SW 1271 (cell line): Measurements from ENCODE around the gene LRP11.
"Not testable (repeated sequence)": the region's sequence is repeated elsewhere in the genome, so short reads cannot be mapped to it uniquely, and the experiment has no call there.

Experiments
- DNase-seq, 2 experiments: peaks; one replicate each; lab custom pipeline; 2025; lab: John Stamatoyannopoulos, UW

The LRP11 gene, protein sequence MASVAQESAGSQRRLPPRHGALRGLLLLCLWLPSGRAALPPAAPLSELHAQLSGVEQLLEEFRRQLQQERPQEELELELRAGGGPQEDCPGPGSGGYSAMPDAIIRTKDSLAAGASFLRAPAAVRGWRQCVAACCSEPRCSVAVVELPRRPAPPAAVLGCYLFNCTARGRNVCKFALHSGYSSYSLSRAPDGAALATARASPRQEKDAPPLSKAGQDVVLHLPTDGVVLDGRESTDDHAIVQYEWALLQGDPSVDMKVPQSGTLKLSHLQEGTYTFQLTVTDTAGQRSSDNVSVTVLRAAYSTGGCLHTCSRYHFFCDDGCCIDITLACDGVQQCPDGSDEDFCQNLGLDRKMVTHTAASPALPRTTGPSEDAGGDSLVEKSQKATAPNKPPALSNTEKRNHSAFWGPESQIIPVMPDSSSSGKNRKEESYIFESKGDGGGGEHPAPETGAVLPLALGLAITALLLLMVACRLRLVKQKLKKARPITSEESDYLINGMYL

DNA sequence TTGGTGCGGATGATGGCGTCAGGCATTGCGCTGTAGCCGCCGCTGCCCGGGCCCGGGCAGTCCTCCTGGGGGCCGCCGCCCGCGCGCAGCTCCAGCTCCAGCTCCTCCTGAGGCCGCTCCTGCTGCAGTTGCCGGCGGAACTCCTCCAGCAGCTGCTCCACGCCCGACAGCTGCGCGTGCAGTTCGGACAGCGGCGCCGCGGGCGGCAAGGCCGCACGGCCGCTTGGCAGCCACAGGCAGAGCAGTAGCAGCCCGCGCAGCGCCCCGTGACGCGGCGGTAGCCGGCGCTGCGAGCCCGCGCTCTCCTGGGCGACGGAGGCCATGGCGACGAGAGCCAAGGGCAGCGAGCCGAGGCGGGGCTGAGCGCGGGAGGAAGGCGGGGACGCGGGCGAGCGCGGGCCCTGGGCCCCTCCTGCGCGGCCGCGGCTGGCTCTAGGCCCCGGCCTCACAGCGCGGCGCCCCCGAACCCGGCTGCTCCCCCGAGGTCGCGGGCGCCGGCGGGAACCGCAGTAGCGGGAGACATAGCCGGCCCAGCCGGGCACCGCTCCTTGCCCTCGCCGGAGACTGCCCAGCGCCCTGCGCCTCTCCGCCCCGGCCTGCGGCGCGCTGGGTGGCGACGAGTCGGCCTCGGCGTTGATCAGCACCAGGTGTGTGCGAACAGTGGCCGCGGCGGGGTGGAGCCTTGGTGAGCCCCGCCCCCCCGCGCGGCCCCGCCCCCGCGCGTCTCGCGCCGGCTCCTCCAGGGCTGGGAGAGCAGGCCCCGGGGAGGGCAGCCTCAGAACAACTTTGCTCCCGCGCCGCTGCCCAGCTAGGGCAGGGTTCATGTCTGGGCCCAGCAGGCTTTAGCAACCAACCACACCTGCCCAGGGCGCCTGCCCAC lies at the start of gene LRP11:
Gene LRP11, minus strand, starts transcription at position 662 of the 880 bp plus-strand sequence. Its CDS starts 339 bp downstream, at position 323.
- DNase-seq = peak; percentile 61 to 83

DNA sequence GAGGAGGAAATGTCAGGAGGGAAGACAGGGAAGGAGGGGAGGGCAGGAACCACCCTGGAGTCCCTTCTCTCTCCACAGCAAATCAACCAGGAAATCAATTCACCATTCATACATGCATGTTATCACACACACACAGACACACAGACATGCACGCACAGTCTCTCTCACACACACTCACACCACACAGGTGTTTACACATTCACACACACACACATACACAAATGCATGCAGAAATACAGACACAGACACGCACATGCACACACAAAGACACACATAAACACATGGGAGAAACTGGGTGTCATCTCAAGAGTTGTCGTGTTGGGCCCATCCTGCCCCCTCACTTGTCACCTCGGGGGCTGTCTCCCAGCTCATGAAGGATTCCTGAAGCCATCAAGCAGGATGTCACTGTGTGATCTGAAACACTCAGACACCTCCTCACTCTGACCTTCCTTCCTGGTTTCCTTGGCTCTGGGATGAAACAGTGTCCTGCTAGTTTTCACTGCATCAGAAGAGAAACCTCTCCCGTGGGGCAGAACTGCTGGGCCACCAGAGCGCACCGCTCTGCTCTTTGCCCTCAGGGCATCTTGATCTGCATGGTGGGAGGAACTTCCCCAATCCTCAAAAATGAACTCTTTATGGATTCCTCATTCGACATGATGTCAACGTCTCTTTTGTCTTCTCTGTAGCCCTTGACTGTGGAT lies 49.5 kb upstream of the LRP11 start:
- no peak for DNase-seq

DNA sequence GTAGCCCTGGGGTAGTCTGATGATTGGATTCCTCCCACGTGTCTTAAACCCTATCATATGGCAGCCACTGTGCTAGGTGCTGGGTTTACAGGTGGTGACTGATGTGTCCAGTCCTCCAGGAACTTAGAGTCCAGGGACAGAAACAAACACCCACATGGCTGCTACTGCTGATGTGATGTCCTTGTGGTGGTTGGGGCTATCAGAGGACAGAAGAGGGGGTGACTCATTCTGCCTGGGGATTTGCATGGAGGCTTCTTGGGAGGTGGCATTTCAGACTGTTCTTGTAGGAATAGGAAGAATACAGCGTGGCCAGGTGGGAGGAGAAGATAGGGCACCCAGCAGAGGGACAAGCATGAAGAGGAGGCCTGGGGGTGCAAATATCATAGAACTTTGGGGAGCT lies 48.9 kb upstream of the LRP11 start:
- no peak for DNase-seq

DNA sequence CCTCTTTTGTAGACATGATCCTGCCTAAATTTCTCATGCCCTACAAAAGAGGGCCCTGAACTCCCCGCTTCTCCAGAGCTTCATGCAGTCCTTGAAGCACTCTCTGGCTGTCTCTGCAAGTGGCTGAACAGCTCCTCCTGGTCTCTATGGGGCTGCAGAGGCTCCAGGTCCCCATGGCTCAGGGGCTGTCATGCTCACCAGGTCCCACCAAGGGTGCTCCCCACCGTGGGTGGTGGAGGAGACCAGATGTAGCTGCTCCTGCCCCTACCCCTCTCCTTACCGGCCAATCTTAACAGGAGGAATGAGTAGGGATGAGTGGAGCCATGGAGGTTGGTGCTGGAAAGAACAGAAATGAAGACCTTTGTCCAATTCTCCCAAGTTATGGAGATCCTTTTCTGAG lies 48.5 kb upstream of the LRP11 start:
- not testable (repeated sequence) for DNase-seq

DNA sequence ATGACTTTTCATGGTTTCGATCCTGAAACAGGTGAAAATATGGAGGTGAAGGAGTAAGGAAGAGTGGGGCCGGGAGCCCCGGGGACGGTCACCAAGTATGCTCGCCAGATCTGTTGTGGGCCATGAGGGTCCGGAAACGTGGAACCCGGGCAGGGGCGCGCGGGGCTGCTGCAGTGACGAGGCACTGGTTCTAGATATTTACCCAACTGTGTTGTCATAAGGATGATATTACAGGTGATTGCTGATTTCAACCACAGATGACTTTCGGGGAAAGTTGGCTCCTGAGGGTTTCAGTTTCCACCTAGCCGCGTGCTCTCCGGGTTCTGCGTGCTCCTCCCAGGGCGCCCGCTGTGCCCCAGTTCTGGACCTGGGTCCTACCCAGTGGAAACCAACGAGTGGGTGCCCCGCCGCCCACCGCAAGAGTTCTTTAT lies 46.6 kb upstream of the LRP11 start:
- DNase-seq = no peak

DNA sequence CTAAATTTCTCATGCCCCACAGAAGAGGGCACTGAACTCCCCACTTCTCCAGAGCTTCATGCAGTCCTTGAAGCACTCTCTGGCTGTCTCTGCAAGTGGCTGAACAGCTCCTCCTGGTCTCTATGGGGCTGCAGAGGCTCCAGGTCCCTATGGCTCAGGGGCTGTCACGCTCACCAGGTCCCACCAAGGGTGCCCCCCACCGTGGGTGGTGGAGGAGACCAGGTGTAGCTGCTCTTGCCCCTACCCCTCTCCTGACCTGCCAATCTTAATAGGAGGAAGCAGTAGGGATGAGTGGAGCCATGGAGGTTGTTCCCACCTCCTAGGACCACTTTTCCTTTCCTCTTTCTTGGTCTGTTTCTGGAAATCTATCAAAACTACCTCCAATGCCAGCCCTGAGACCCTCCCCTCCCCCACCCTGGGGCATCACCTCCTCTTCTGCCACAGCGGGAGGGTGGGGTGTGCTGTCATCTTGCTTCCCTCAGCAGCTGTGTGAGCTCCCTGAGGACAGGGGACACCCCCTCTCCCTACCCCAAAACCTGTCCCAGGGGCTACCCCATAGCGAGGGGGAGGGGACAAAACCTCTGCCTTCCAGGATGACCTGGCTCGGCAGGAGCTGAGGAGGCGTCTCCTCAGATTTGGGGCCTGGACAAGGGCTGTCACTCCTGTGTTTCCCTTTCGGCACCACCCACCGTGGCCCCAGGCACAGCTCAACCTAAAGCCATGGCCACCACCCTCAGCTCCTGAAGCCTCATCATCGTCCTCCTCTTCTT lies 45.7 kb upstream of the LRP11 start:
- no peak for DNase-seq

DNA sequence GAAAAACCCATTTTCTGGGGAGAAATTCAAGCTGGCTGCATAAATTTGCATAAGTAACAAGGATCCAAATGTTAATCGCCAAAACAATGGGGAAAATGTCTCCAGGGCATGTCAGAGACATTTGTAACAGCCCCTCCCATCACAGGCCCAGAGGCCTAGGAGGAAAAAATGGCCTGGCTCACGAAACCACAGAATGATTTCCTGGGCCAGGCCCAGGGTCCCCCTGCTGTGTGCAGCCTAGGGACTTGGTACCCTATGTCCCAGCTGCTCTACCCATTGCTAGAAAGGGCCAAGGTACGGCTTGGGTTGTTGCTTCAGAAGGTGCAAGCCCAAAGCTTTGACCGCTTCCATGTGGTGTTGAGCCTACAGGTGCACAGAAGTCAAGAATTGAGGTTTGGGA lies 44.3 kb upstream of the LRP11 start:
- DNase-seq = not testable (repeated sequence)

DNA sequence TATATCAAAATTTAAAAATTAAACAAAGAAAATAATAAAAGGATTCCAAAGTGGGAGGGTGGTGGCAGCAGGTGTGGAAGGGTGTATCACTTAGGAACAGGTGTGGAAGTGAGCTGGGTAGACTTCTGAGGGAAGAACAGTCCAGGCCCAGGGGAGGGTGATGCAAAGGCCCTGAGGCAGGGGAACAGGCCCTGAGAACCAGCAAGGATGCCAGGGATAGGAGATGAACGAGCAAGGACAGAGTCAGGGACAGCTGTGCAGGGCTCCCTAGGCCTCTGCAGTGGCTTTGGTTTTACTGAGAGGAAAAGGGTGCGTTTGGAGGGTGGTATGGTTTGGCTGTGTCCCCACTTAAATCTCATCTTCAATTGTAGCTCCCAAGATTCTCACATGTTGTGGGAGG lies 43.2 kb upstream of the LRP11 start:
- no peak for DNase-seq

DNA sequence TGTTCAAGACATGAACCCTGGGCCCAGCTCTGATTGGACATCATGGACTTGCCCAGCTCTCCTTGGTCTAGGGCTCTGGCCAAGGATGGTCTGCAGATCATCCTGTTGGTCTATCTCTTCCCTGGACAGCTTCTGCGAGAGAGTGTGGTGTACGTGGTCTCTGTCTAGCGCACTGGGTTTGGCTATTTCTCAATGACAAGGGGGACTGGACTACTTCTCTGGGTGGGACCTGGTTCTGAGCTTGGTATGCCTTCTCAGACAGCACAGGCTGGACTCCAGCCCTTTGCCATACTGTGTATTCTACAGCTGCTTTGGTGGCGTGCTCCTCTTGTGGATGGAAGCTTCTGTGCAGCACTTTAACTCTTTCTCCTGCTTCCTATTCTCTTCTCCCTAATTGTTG lies 42.2 kb upstream of the LRP11 start:
- DNase-seq = no peak

DNA sequence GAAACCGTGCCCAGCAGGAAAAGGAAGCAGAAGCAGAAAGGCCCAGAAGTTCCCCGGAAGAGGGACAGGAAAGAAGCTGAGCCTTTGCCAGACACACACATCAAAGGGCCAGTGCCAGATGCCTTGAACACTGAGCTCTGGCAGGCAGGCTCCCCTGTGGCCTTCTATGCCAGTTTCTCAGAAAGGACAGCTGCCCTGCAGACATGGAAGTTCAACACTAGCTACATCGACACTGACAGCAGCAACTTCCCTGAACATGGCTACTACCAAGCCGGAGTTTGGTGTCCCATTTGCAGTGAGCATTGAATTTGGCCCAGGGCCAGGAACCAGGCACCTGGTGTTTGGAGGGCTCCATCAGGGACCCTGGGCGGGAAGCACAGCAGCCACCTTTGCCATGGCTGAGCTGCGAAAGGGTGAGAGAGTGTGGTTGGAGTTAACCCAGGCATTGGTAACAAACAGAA lies 41.8 kb upstream of the LRP11 start:
- DNase-seq = no peak

DNA sequence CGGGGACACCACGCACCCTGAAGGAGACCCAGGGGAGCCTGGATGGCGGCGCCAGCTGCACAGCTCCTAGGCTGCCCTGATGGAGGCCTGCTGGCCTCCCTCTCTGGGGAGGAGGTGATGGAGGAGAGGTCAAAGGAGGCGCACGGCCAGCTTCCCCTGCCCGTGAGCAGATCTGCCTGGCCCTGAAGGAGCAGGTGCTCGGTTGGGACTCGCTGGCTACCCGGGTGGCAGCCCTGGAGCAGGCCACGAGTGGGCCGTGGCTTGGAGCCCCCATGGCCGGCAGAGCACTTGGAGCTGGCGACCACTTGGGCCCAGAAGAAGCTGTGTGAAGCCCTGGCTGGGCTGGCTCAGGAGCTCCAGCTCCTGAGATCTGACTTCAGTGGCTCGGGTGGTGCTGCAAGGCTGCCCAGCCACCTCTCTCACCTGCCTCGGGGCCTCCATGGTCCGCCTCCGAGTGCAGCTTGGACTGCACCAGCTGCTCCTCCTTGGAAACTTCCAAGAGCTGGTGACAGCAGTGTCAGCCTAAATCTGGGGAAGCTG lies 41.3 kb upstream of the LRP11 start:
- DNase-seq = no peak

DNA sequence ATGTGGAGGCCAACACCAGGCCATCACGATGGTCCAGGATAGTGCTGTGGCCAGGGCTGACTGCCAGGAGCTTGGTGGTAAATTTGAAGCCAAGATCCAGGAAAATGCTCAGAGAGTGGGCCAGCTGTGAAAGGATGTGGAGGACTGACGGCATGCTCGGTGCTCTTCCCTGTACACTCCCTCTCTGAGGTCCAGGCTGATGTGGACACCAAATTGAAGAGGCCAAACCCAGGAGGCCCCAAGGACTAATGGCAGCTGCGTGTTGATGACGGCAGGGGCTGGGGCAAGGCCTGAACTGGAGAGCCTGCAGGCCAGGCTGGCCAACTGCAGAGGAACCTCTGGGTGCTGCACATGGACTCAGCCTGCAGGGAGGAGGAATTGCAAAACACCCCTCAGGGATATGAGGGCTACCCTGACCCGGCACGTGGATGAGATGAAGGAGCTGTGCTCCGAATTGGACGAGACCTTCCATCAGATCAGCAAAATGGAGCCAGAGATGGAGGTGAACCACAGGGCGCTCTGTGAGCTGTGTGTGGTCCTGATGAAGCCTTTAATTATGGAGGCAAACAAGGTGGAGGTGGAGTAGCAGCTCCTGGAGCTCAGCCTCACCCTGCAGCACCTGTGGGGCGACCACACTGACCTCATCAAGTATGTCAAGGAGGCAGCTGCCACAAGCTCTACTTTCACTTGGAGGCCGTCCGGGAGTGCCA lies 40.7 kb upstream of the LRP11 start:
- no peak for DNase-seq

DNA sequence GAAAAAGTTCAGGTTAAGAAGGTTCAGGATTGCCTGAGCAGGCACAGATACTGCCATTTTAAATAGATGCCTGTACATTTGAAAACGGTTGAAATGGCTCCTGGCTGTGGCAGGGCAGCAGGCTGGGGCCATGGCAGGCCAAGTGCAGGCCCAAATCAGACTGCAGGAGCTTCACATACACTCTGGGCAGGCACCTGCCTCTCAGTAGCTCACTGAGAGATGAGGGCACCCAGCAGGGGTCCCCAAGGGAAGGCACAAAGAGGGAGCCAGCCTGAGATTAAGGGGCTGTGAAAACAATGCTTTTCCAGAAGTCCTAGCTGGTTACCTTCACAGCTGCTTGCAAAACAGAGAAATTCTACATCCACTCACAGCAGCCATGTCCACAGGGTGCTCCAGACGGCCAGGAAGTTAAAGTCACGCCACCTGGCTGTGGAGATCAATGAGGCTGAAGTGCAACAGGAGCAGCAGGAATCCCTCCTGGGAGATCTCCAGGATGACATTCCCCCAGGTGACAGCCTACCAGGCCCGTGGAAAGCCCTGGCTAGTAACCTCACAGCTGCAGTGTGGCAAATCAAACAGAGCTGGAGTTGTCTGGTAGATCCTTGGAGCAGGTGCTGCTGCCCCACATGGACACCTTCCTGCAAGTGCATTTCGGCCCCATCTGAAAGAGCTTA lies 39.9 kb upstream of the LRP11 start:
- DNase-seq = no peak

DNA sequence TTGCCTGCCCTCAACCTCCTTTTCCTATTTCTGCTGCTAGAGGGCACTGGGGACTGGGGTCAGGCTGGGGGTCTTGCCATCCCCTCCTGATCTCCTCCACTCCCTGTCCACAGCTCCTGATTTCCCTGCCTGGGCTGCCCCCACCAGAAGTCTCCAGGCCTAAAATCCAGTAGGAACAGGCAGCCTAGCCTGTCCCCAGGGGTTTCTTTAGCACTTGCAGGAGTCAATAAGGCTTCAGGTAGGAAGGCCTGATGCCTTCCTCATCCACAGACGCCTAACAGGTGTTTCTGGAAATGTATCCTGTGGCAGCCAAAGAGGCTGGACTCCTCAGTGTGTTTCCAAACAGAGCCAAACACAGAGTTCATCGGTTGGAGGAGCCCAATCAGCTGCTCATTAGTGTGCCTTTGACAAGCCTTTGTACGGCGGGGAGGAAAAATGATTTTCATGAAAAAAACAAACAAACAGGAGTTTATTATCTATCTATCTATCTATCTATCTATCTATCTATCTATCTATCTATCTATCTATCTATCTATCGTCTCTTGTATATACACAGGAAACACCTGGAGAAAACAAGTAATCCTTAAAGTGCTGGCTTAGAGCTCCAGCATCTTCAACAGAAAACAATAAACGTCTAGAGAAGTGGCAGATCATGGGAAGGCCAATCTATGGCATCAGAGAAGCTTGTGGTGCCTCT lies 37.4 kb upstream of the LRP11 start:
- DNase-seq = no peak

DNA sequence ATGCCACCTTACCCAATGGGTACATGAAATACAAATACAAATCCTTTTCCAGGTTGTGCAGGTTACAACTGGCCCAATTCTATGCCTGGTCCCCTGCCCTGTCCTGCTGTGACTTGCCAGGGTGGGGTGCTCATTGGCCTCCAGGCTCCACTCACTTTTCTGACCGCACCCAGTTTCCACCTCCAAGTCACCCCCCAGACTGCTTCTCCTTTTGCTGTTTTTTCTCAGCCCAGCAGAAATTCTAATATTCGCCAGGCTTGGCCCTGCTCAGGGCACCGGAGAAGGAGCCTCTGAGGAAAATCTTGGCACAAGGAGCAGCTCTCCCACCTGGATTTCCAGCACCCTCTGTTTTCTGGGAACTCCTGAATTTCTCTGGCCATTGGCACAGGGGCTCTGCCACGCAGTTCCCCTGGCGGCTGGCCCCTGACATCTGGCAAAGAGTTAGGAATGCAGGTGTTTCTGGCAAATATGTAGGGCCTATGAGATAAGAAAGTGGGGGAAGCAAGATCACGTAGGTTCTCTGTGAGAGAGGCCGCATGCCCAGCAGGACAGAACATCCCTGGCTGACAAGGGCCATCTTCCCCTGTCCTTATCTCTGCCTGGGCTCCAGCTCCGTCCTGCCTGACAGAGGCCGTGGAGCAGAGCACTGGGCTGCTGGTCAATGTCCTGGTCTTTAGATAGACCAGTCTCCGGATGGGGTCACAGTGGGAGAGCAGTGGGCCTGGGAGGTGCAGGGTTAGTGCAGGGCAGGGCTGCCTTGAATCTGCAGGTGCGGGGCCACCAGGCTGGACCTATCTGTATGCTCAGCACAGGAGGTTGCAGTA lies 36.7 kb upstream of the LRP11 start:
- DNase-seq = no peak

DNA sequence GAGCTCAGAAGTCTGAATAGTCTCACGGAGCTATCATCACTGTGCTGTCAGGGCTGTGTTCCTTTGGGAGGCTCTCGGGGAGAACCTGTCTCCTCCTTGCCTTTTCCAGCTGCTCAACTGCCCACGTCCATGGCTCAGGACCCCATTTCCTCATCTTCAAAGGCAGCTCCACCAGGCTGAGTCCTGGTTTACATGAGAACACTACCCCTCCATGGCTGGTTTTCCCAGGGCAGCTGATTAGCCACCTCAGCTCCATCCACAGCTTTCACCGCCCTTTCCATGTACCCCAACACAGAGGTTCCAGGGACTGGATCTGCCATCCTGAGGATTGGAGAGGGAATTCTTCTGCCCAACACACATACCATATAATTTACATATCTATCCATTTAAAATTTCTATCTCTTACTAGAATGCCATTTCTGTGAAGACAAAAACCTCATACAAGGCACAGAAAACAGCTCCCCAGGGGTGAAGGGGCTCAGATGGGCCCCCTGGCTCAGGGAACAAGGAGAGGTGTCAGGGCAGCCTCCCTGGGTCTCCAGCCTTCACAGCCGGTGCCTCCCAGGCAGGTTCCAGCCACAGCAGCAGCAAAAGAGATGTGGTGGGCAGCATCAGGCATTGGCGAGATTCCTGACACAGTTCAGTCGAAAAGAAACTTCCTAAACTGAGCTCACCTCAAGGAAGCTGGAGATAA lies 35.9 kb upstream of the LRP11 start:
- no peak for DNase-seq

DNA sequence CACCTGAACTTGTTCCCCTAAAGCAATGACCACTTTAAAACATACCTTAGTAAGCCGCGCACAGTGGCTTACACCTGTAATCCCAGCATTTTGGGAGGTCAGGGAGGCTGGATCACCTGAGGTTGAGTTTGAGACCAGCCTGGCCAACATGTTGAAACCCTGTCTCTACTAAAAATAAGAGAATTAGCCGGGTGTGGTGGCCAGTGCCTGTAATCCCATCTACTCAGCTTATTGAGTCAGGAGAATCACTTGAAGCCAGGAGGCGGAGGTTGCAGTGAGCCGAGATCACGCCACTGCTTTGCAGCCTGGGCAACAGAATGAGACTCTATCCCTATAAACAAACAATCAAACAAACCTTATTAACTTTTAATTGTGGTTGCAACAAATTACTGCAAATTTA lies 35.3 kb upstream of the LRP11 start:
- DNase-seq = no peak

DNA sequence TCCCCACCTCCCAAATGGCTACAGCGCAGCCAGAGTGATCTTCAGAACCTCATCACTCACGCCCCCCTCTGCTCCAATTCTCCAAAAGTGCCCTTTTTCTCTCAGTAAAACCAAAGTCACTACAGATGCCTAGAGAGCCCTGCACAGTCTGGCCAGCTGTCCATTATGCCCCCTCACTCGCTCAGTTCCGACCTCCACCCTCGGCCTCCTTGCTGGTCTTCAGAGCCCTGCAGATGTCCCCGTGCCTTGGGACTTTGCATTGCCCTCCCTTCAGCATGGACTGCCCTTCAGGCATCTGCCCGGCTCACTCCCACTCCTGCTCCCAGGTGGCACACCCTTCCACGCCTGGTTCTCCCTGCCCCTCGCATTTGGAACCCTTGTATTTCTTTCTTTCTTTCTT lies 34.8 kb upstream of the LRP11 start:
- no peak for DNase-seq
